ENCODE data around the gene SH2D7. TPM values are rescaled to one million over a fixed set of nuclear protein-coding genes. Genes with fewer than 3 reads are reported as not detected.

Gene SH2D7
- polyA plus RNA-seq, 1 of the 3 experiments (the other 2 are of a cell fraction), result not detected

DNA sequence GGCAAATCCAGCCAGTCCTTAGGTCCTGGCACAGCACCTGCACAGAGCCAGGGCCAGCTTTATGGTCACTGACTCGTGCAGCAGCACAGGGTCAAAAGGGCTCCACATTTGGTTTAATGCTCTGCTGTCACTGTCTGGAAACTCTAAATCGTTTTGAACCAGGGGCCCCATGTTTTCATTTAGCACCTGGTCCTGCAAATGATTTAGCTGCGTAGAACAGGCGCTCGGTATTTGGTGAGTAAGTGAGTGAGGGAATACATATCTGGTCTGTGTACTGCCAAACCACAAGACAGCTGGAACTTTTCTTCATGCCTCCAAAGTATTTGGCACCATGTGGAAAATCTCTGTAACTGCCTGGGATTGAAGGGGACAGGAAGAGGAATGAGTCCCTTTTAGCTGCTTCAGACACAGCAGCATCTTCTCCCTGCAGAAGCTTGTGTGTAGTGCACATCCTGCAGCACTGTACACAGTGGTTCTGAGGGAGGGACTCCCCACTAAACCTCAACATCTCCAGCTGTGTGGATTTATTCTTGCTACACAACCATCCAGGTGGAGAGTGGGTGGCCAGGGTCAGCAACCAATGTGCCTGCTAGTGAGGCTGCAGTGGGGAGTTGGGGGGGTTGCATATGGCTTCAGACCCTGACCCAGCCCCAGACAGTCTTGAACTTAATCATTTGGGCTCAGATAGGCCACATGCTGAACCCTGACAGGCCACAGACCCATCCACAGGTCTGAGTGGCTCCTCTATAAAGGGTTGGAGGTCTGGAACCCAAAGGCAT lies 1.1 kb downstream of the SH2D7 start:
- H3F3A ChIP-seq (replicated peaks; ENCODE audit: insufficient read depth), result no peaks in the 10 kb centered on the region
- peak overlapping the region; percentile 53; the same call in 1 of the 2 replicates for H3K4me2 ChIP-seq
- H4K20me1 ChIP-seq (ENCODE audit: insufficient read depth), result no peaks in the 10 kb centered on the region
- no peaks in the 10 kb centered on the region for H3K9me3 ChIP-seq
- peak overlapping the region in 1 of 2 experiments; percentile 54; a peak in 3 of 4 replicates for H3K27ac ChIP-seq (ENCODE audit: low read depth in 2 of 2, low read length in 1 of 2)
- ChIA-PET POLR2A (interaction anchor here (1.7 kb wide), 1 partner anchor 11 kb away, joined by 3 read pairs; no protein-coding TSS in a partner anchor), CTCF (interaction anchor here (0.9 to 2.2 kb wide), 7 partner anchors 11 to 134 kb away, joined by 3 to 13 read pairs (median 6); no protein-coding TSS in a partner anchor)
- H3K79me2 ChIP-seq (ENCODE audit: insufficient read depth), result no peaks in the 10 kb centered on the region
- no peak for DNase-seq
- WGBS (ENCODE audit: low lambda C conversion rate), result 18% methylated on average over 5 of the region's 5 CpGs
- H2AFZ ChIP-seq (ENCODE audit: low read depth), result no peak overlapping the region
- H3K9ac ChIP-seq, result no peak overlapping the region
- H3K4me3 ChIP-seq (ENCODE audit: low read depth in 2 of 2, low read length in 1 of 2), result no peak overlapping the region
- no peaks in the 10 kb centered on the region for H3K36me3 ChIP-seq (replicated peaks in 1 of 2; ENCODE audit: control insufficient read depth in 1 of 2, insufficient read depth in 2 of 2, low read length in 1 of 2)
- H3K9me2 ChIP-seq, result no peaks in the 10 kb centered on the region
- no peaks in the 10 kb centered on the region for H3K27me3 ChIP-seq (ENCODE audit: insufficient read depth)
- H3K4me1 ChIP-seq (ENCODE audit: control insufficient read depth in 1 of 2, insufficient read depth in 2 of 2, low read depth in 1 of 2, low read length in 1 of 2), result peaks cover 0 to 24% of the 10 kb centered on the region in 2 experiments; a peak in 2 of 4 replicates
- TF ChIP-seq FOSL2 (IDR thresholded peaks at IDR 0.05; ENCODE audit: borderline replicate concordance, low read depth) (peak; percentile 60; the same call in 1 of the 2 replicates), EP300 (IDR thresholded peaks at IDR 0.05; ENCODE audit: borderline replicate concordance in 1 of 2, low read depth in 1 of 2, low read length in 1 of 2) (peak; percentile 72 to 96), MEF2A (IDR thresholded peaks at IDR 0.05; ENCODE audit: borderline replicate concordance, low read depth) (no peak), SMC3 (IDR thresholded peaks at IDR 0.05; ENCODE audit: low read depth, low read length) (no peak), POLR2AphosphoS5 (IDR thresholded peaks at IDR 0.05; ENCODE audit: low read depth, low read length) (peak; percentile 98), TEAD4 (IDR thresholded peaks at IDR 0.05; ENCODE audit: borderline replicate concordance, insufficient read depth) (peak; percentile 94), NFIC (IDR thresholded peaks at IDR 0.05; ENCODE audit: borderline replicate concordance) (peak; percentile 99), NRF1 (IDR thresholded peaks at IDR 0.05; ENCODE audit: low read depth, low read length) (no peak), RXRA (IDR thresholded peaks at IDR 0.05; ENCODE audit: borderline replicate concordance, low read depth) (peak; percentile 85), JUND (IDR thresholded peaks at IDR 0.05) (peak; percentile 89), GABPA (IDR thresholded peaks at IDR 0.05; ENCODE audit: low read depth) (0 out of 2 replicates have a peak, but pooled peaks have one; percentile 23), FOXJ3 (CRISPR knock-in tag; IDR thresholded peaks at IDR 0.05) (no peak), SIN3A (IDR thresholded peaks at IDR 0.05; ENCODE audit: borderline replicate concordance, low read depth, low read length) (peak; percentile 91; the same call in 1 of the 2 replicates), CHD2 (IDR thresholded peaks at IDR 0.05; ENCODE audit: low read length, partially characterized antibody) (no peak), FOXM1 (IDR thresholded peaks at IDR 0.05; ENCODE audit: low read depth) (0 out of 2 replicates have a peak, but pooled peaks have one; percentile 48), RCOR1 (IDR thresholded peaks at IDR 0.05; ENCODE audit: low read length) (peak; percentile 68), GATA2 (CRISPR knock-in tag; IDR thresholded peaks at IDR 0.05) (no peak), EZH2phosphoT487 (IDR thresholded peaks at IDR 0.05; ENCODE audit: borderline replicate concordance, low read depth) (no peak), MXI1 (IDR thresholded peaks at IDR 0.05; ENCODE audit: low read depth, low read length) (no peak)
- TF ChIP-seq, protein P1, sequence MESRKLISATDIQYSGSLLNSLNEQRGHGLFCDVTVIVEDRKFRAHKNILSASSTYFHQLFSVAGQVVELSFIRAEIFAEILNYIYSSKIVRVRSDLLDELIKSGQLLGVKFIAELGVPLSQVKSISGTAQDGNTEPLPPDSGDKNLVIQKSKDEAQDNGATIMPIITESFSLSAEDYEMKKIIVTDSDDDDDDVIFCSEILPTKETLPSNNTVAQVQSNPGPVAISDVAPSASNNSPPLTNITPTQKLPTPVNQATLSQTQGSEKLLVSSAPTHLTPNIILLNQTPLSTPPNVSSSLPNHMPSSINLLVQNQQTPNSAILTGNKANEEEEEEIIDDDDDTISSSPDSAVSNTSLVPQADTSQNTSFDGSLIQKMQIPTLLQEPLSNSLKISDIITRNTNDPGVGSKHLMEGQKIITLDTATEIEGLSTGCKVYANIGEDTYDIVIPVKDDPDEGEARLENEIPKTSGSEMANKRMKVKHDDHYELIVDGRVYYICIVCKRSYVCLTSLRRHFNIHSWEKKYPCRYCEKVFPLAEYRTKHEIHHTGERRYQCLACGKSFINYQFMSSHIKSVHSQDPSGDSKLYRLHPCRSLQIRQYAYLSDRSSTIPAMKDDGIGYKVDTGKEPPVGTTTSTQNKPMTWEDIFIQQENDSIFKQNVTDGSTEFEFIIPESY (IDR thresholded peaks at IDR 0.05; ENCODE audit: borderline replicate concordance, low read depth), result peak; percentile 81; the same call in 1 of the 2 replicates
- TF ChIP-seq, protein P2, sequence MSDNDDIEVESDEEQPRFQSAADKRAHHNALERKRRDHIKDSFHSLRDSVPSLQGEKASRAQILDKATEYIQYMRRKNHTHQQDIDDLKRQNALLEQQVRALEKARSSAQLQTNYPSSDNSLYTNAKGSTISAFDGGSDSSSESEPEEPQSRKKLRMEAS (IDR thresholded peaks at IDR 0.05; ENCODE audit: low read depth), result no peak
- TF ChIP-seq, protein P3, sequence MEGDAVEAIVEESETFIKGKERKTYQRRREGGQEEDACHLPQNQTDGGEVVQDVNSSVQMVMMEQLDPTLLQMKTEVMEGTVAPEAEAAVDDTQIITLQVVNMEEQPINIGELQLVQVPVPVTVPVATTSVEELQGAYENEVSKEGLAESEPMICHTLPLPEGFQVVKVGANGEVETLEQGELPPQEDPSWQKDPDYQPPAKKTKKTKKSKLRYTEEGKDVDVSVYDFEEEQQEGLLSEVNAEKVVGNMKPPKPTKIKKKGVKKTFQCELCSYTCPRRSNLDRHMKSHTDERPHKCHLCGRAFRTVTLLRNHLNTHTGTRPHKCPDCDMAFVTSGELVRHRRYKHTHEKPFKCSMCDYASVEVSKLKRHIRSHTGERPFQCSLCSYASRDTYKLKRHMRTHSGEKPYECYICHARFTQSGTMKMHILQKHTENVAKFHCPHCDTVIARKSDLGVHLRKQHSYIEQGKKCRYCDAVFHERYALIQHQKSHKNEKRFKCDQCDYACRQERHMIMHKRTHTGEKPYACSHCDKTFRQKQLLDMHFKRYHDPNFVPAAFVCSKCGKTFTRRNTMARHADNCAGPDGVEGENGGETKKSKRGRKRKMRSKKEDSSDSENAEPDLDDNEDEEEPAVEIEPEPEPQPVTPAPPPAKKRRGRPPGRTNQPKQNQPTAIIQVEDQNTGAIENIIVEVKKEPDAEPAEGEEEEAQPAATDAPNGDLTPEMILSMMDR (IDR thresholded peaks at IDR 0.05), result no peak
- TF ChIP-seq, protein P4, sequence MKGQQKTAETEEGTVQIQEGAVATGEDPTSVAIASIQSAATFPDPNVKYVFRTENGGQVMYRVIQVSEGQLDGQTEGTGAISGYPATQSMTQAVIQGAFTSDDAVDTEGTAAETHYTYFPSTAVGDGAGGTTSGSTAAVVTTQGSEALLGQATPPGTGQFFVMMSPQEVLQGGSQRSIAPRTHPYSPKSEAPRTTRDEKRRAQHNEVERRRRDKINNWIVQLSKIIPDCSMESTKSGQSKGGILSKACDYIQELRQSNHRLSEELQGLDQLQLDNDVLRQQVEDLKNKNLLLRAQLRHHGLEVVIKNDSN (IDR thresholded peaks at IDR 0.05; ENCODE audit: borderline replicate concordance, low read depth), result no peak
- TF ChIP-seq, protein P5, sequence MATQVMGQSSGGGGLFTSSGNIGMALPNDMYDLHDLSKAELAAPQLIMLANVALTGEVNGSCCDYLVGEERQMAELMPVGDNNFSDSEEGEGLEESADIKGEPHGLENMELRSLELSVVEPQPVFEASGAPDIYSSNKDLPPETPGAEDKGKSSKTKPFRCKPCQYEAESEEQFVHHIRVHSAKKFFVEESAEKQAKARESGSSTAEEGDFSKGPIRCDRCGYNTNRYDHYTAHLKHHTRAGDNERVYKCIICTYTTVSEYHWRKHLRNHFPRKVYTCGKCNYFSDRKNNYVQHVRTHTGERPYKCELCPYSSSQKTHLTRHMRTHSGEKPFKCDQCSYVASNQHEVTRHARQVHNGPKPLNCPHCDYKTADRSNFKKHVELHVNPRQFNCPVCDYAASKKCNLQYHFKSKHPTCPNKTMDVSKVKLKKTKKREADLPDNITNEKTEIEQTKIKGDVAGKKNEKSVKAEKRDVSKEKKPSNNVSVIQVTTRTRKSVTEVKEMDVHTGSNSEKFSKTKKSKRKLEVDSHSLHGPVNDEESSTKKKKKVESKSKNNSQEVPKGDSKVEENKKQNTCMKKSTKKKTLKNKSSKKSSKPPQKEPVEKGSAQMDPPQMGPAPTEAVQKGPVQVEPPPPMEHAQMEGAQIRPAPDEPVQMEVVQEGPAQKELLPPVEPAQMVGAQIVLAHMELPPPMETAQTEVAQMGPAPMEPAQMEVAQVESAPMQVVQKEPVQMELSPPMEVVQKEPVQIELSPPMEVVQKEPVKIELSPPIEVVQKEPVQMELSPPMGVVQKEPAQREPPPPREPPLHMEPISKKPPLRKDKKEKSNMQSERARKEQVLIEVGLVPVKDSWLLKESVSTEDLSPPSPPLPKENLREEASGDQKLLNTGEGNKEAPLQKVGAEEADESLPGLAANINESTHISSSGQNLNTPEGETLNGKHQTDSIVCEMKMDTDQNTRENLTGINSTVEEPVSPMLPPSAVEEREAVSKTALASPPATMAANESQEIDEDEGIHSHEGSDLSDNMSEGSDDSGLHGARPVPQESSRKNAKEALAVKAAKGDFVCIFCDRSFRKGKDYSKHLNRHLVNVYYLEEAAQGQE (IDR thresholded peaks at IDR 0.05; ENCODE audit: low read depth, low read length), result peak; percentile 52; the same call in 1 of the 2 replicates

Data from SK-N-SH (cell line).